ENCODE results near the gene GCKR.

DNA sequence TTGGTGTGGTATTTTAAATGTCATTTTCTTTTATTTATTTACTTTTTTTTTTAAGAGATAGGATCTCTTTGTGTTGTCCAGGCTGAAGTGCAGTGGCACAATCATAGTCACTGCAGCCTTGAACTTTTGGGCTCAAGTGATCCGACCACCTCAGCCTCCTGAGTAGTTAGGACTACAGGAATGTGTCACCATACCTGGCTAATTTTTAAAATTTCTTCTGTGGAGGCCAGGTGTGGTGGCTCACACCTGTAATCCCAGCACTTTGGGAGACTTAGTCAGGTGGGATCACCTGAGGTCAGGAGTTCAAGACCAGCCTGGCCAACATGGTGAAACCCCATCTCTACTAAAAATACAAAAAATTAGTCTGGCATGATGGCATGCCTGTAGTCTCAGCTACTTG, 52.7 kb downstream of the GCKR start:
- TF ChIP-seq POLR2AphosphoS5 (IDR thresholded peaks at IDR 0.05; ENCODE audit: low read depth, low read length) (no peak), CBX3 (IDR thresholded peaks at IDR 0.05; ENCODE audit: low read depth) (no peak), POLR2A (IDR thresholded peaks at IDR 0.05; ENCODE audit: borderline replicate concordance, extremely low read depth, insufficient read depth, insufficient read length) (no peak), RAD21 (IDR thresholded peaks at IDR 0.05; ENCODE audit: low read depth) (no peak), CTCF (IDR thresholded peaks at IDR 0.05 in 2 of 3, conservative IDR thresholded peaks at IDR 0.05 in 1 of 3; ENCODE audit: borderline replicate concordance in 1 of 3, insufficient read depth in 1 of 3, low read depth in 2 of 3, low read length in 2 of 3) (no peak), CEBPB (IDR thresholded peaks at IDR 0.05; ENCODE audit: low read depth) (no peak), ZNF274 (IDR thresholded peaks at IDR 0.05; ENCODE audit: low read depth, low read length) (no peak), ZFX (IDR thresholded peaks at IDR 0.05) (no peak), EGR1 (IDR thresholded peaks at IDR 0.05; ENCODE audit: low read depth) (no peak), ATF3 (IDR thresholded peaks at IDR 0.05) (no peak)
- TF ChIP-seq, protein P1, sequence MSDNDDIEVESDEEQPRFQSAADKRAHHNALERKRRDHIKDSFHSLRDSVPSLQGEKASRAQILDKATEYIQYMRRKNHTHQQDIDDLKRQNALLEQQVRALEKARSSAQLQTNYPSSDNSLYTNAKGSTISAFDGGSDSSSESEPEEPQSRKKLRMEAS (IDR thresholded peaks at IDR 0.05) = no peak

Data from HCT116 (cell line).